Measurements from ENCODE around the gene SEMA4C.

Gene SEMA4C

GRCh38 chr2:96881349-96882195 lies 11.7 kb upstream of the SEMA4C start:
- DNase-seq = no peak

- no peak for DNase-seq
These were observed 11.0 kb upstream of the SEMA4C start for GRCh38 chr2:96880891-96881273.

- DNase-seq = no peak
These were observed 9.7 kb upstream of the SEMA4C start for GRCh38 chr2:96879545-96880040.

GRCh38 chr2:96878796-96879544 lies 9.1 kb upstream of the SEMA4C start:
- no peak for DNase-seq

GRCh38 chr2:96878171-96878570 lies 8.3 kb upstream of the SEMA4C start:
- DNase-seq = no peak

- no peak for DNase-seq
These were observed 7.8 kb upstream of the SEMA4C start for GRCh38 chr2:96877631-96878092.

- DNase-seq = no peak
These were observed 7.2 kb upstream of the SEMA4C start for GRCh38 chr2:96877042-96877451.

GRCh38 chr2:96876269-96877041 lies 6.6 kb upstream of the SEMA4C start:
- DNase-seq = no peak

GRCh38 chr2:96875498-96876268 lies 5.8 kb upstream of the SEMA4C start:
- peak in 1 of 2 experiments; percentile 24 for DNase-seq

GRCh38 chr2:96874198-96874831 lies 4.4 kb upstream of the SEMA4C start:
- DNase-seq = no peak

- DNase-seq = no peak
These were observed 3.8 kb upstream of the SEMA4C start for GRCh38 chr2:96873651-96874096.

- no peak for DNase-seq
These were observed 2.9 kb upstream of the SEMA4C start for GRCh38 chr2:96872591-96873349.

GRCh38 chr2:96870626-96871255 lies 861 bp upstream of the SEMA4C start:
- DNase-seq = peak; percentile 14 to 35

GRCh38 chr2:96869281-96869821 lies 529 bp downstream of the SEMA4C start:
- DNase-seq = peak in 1 of 2 experiments; percentile 44

GRCh38 chr2:96868555-96869280 lies 1.2 kb downstream of the SEMA4C start:
- DNase-seq = peak; percentile 52 to 77

- no peak for DNase-seq
These were observed 1.9 kb downstream of the SEMA4C start for GRCh38 chr2:96867756-96868554.

GRCh38 chr2:96866986-96867755 lies 2.7 kb downstream of the SEMA4C start:
- DNase-seq = no peak

GRCh38 chr2:96866586-96866985 lies 3.3 kb downstream of the SEMA4C start:
- no peak for DNase-seq
